OCI-LY3 (cell line): ENCODE measurements around the gene AKNA.
A peak's percentile ranks its signal among the peaks of the same experiment; 100 is the strongest.

Source experiments
- H2AFZ ChIP-seq: fragments of 200-600, 300-600 bp; shearing (Covaris generic); 2 replicates; pipeline ENCODE4 v1.6.0; 2014; ENCODE audit warnings: antibody characterized with exemption, low read depth, low read length
- H3K27ac ChIP-seq: fragments of 200-600, 300-600 bp; sonication (generic); 2 replicates; pipeline ENCODE4 v1.5.1; 2014; ENCODE audit warnings: mild to moderate bottlenecking, low read length, moderate library complexity, mixed read lengths
- H3K27me3 ChIP-seq: fragments of 200-600, 300-600 bp; sonication (generic); 2 replicates; pipeline ENCODE4 v1.6.1; 2014; ENCODE audit warnings: low read depth, low read length, mixed read lengths
- H3K36me3 ChIP-seq: fragments of 200-600, 300-600 bp; sonication (generic); replicated peaks from 2 replicates; pipeline ENCODE3; 2014; ENCODE audit warnings: low read depth, low read length, mixed read lengths
- H3K4me1 ChIP-seq: fragments of 300-600, 200-600 bp; sonication (generic); 2 replicates; pipeline ENCODE4 v1.6.1; 2014; ENCODE audit warnings: low read length, mixed read lengths
- H3K4me2 ChIP-seq: fragments of 200-600, 300-600 bp; sonication (generic); 2 replicates; pipeline ENCODE4 v1.6.1; 2014; ENCODE audit warnings: low read length, mixed read lengths
- H3K4me3 ChIP-seq: fragments of 300-600, 200-600 bp; sonication (generic); 2 replicates; pipeline ENCODE4 v1.5.1; 2014; ENCODE audit warnings: antibody characterized with exemption, mild to moderate bottlenecking, low read length, moderate library complexity
- H3K79me2 ChIP-seq: fragments of 300-600, 200-600 bp; shearing (Covaris generic); 2 replicates; pipeline ENCODE4 v1.6.1; 2014; ENCODE audit warnings: mild to moderate bottlenecking, low read length, mixed read lengths
- H3K9ac ChIP-seq: fragments of 300-600, 200-600 bp; shearing (Covaris generic); 2 replicates; pipeline ENCODE4 v1.6.0; 2014; ENCODE audit warnings: mild to moderate bottlenecking, low read length, moderate library complexity
- H3K9me3 ChIP-seq: fragments of 200-600, 300-600 bp; shearing (Covaris generic); 2 replicates; pipeline ENCODE4 v1.6.1; 2014; ENCODE audit warnings: low read length, mixed read lengths; ENCODE audit not compliant: insufficient read depth
- H4K20me1 ChIP-seq: fragments of 200-600, 300-600 bp; sonication (generic); 2 replicates; pipeline ENCODE4 v1.6.1; 2016; ENCODE audit warnings: low read length, mixed read lengths; ENCODE audit not compliant: insufficient read depth
- EZH2phosphoT487 ChIP-seq: fragments of 200-600 bp; shearing (Covaris generic); IDR thresholded peaks from 2 replicates; pipeline ENCODE4 v1.6.1; 2018; ENCODE audit warnings: antibody characterized with exemption, mixed run types, low read depth
- TF ChIP-seq, protein P1 (sequence below): fragments of 200-600, 300-600 bp; sonication (generic); IDR thresholded peaks from 2 replicates; pipeline ENCODE4 v1.5.1; 2014; ENCODE audit warnings: antibody characterized with exemption, low read length, low read depth

AKNA gene

DNA sequence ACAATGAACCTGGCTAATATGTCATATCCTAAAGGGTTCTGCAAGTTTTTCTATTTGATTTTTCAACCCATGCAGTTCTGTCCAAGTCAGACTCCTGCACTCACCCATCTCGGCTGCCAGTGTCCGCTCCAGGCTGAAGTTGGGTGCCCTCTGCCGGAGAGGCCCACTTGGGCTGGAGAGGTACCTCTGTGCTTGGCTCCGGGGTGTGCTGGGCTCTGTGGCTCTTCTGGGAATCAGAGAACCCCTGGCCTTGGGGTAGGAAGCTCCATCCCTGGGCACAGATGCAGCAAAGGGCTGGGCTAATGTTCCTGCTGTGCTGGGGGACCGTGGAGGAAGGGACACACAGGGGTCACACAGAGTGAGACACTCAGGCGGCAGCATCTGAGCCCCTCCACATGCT is 32.0 kb downstream of the AKNA start:
- H3K36me3 ChIP-seq: peaks cover 64% of the 10 kb centered on the region
- no peak overlapping the region for H3K27ac ChIP-seq
- no peak overlapping the region for H3K4me2 ChIP-seq
- no peak overlapping the region for H3K9ac ChIP-seq
- TF ChIP-seq, protein P1, sequence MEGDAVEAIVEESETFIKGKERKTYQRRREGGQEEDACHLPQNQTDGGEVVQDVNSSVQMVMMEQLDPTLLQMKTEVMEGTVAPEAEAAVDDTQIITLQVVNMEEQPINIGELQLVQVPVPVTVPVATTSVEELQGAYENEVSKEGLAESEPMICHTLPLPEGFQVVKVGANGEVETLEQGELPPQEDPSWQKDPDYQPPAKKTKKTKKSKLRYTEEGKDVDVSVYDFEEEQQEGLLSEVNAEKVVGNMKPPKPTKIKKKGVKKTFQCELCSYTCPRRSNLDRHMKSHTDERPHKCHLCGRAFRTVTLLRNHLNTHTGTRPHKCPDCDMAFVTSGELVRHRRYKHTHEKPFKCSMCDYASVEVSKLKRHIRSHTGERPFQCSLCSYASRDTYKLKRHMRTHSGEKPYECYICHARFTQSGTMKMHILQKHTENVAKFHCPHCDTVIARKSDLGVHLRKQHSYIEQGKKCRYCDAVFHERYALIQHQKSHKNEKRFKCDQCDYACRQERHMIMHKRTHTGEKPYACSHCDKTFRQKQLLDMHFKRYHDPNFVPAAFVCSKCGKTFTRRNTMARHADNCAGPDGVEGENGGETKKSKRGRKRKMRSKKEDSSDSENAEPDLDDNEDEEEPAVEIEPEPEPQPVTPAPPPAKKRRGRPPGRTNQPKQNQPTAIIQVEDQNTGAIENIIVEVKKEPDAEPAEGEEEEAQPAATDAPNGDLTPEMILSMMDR: no peak
- no peak for TF ChIP-seq EZH2phosphoT487
- no peaks in the 10 kb centered on the region for H3K27me3 ChIP-seq
- H3K4me3 ChIP-seq: no peak overlapping the region
- peaks cover 9% of the 10 kb centered on the region for H3K79me2 ChIP-seq
- no peak overlapping the region for H2AFZ ChIP-seq
- H3K4me1 ChIP-seq: peaks cover 4% of the 10 kb centered on the region; the same call in 1 of the 2 replicates
- H3K9me3 ChIP-seq: no peaks in the 10 kb centered on the region
- H4K20me1 ChIP-seq: no peaks in the 10 kb centered on the region

DNA sequence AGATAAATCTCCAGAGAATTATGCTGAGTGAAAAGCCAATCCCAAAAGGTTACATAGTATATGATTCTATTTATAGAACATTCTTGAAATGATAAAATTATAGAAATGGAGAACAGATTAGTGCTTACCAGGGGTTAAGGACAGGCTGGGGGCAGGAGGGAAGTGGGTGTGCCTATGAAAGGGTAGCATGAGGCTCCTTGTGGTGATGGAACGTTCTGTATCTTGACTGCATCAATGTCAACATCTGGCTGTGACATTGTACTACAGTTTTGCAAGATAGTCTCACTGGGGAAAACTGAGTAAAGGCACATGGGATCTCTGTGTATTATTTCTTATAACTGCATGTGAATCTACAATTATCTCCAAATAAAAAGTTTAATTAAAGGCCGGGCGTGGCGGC is 35.9 kb downstream of the AKNA start:
- H3K4me2 ChIP-seq: no peak overlapping the region
- no peak overlapping the region for H3K27ac ChIP-seq
- H3K9me3 ChIP-seq: no peaks in the 10 kb centered on the region
- no peak overlapping the region for H2AFZ ChIP-seq
- H3K9ac ChIP-seq: no peak overlapping the region
- H3K79me2 ChIP-seq: peaks cover 6% of the 10 kb centered on the region; the same call in 1 of the 2 replicates
- TF ChIP-seq, protein P1: no peak
- TF ChIP-seq EZH2phosphoT487: no peak
- H3K4me3 ChIP-seq: no peak overlapping the region
- peaks cover 62% of the 10 kb centered on the region for H3K36me3 ChIP-seq
- no peaks in the 10 kb centered on the region for H3K27me3 ChIP-seq
- peaks cover 29% of the 10 kb centered on the region for H3K4me1 ChIP-seq
- H4K20me1 ChIP-seq: peaks cover 16% of the 10 kb centered on the region

DNA sequence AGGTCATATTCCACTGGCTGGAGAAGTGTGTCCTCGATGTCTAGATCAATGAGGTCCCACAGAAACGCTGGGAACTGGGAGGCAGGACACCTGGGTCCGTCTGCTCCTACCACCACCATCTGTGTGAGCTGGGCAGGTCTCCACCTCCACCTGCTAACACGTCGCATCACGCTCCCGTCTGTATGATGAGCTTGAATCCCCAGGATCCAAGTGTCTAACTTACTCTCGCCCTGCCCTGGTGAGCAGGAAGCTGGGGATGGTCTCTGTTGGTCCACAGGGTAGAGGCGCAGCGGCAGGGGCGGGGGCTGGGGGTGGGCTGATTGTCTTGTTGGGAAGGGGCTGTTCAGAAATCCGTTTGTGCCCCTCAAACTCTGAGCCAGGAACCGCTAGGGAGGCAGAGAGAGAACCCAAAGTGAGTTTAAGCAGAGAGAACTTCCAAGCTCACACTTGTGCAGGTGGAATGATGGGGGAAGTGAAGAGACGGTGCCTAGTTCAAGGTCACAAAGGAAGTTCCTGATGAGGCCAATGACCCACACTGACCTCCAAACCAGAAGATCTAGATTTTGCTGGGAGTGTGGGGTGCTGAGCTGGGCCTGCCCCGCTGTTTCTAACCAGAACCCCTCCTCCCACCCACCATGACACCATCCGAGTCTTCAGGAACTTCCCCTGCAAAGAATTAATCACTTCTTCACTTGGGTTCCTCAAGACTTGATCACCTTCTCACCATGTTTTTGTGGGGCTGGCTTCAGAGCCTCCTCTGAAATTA is 37.0 kb downstream of the AKNA start:
- Histone ChIP-seq H3K9me3 (no peaks in the 10 kb centered on the region), H3K27me3 (no peaks in the 10 kb centered on the region), H3K4me3 (no peak overlapping the region), H3K79me2 (peaks cover 6% of the 10 kb centered on the region; the same call in 1 of the 2 replicates), H2AFZ (no peak overlapping the region), H3K9ac (no peak overlapping the region), H3K4me2 (no peak overlapping the region), H3K27ac (peak overlapping the region; percentile 91; the same call in 1 of the 2 replicates), H3K36me3 (peaks cover 62% of the 10 kb centered on the region), H4K20me1 (peaks cover 16% of the 10 kb centered on the region), H3K4me1 (peaks cover 29% of the 10 kb centered on the region)
- TF ChIP-seq, protein P1: no peak
- TF ChIP-seq EZH2phosphoT487: no peak

DNA sequence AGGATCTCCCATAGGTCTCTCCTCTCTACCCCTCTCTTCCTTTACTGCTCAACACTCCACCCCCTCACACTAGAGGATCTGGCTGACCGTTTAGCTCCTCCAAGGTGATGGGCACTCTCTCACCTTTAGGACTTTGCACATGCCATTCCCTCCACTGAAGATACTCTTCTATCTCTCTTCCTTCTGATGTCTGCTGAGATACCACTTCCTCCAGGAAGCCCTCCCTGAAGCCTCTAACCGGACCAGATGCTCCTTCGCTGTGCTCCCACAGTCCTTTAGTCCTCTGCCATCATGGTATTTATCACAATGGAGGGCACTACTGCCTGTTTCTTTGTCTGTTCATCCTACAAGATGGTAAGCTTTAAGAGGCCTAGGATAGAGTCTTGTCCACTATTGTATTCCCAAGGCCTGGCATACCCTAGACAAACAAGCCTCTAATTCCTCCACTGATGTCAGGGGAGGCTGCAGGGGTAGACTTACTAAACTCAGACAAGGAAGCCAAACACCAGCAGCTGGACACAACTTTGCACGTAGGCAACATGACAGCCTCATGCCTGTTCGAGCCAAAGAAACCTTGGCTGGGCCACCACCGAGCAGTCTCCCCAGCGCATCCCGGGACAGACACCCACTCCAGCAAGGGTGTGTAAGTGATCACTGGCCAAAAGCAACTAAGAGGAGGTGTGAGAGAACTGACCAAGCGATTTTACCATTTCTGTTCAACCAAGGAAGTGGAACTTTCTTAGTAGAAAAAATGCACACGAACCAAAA is 37.9 kb downstream of the AKNA start:
- H3K9me3 ChIP-seq: no peaks in the 10 kb centered on the region
- no peak overlapping the region for H3K4me3 ChIP-seq
- TF ChIP-seq, protein P1: no peak
- TF ChIP-seq EZH2phosphoT487: no peak
- peaks cover 6% of the 10 kb centered on the region; the same call in 1 of the 2 replicates for H3K79me2 ChIP-seq
- H3K27me3 ChIP-seq: no peaks in the 10 kb centered on the region
- H3K9ac ChIP-seq: peak overlapping the region; percentile 34
- peak overlapping the region; percentile 29 for H3K4me2 ChIP-seq
- H3K27ac ChIP-seq: peak overlapping the region; percentile 91
- peaks cover 16% of the 10 kb centered on the region for H4K20me1 ChIP-seq
- H3K4me1 ChIP-seq: peaks cover 29% of the 10 kb centered on the region
- H3K36me3 ChIP-seq: peaks cover 64% of the 10 kb centered on the region
- H2AFZ ChIP-seq: no peak overlapping the region
